Neural progenitor cell (in vitro differentiated cells): ENCODE results near the gene ADCY9. TPM values are rescaled to one million over a fixed set of nuclear protein-coding genes. Genes with fewer than 3 reads are reported as not detected.

ENCODE experiments used
- DNase-seq: peaks from one replicate; pipeline ENCODE4 v3.0.0-alpha.2; 2016; ENCODE audit warnings: low spot score
- H2AFZ ChIP-seq: fragments of 200-600 bp; sonication (generic); replicated peaks from 2 replicates; pipeline ENCODE4 v1.6.1; 2016; ENCODE audit warnings: antibody characterized with exemption
- H3F3A ChIP-seq: fragments of 200-600 bp; sonication (generic); 2 replicates; pipeline ENCODE4 v1.6.1; 2016; ENCODE audit warnings: antibody characterized with exemption, low read depth
- H3K27ac ChIP-seq: fragments of 200-600 bp; sonication (generic); 2 replicates; pipeline ENCODE4 v1.5.1; 2016; ENCODE audit warnings: mild to moderate bottlenecking
- H3K27me3 ChIP-seq: fragments of 200-600 bp; sonication (generic); 2 replicates; pipeline ENCODE4 v1.6.1; 2016; ENCODE audit warnings: mild to moderate bottlenecking, moderate library complexity
- H3K36me3 ChIP-seq: fragments of 200-600 bp; sonication (generic); 2 replicates; pipeline ENCODE4 v1.5.1; 2016
- H3K4me1 ChIP-seq: fragments of 200-600 bp; sonication (generic); 2 replicates; pipeline ENCODE4 v1.6.1; 2016; ENCODE audit warnings: mixed run types
- H3K4me2 ChIP-seq: fragments of 200-600 bp; sonication (generic); 2 replicates; pipeline ENCODE4 v1.6.1; 2016
- H3K4me3 ChIP-seq: fragments of 200-600 bp; sonication (generic); 2 replicates; pipeline ENCODE4 v1.5.1; 2016
- H3K79me2 ChIP-seq: fragments of 200-600 bp; sonication (generic); 2 replicates; pipeline ENCODE4 v1.6.1; 2016; ENCODE audit warnings: low read depth
- H3K9ac ChIP-seq: fragments of 200-600 bp; sonication (generic); 2 replicates; pipeline ENCODE4 v1.6.1; 2016
- H3K9me3 ChIP-seq: fragments of 200-600 bp; sonication (generic); 2 replicates; pipeline ENCODE4 v1.5.1; 2016; ENCODE audit warnings: low read depth
- H4K20me1 ChIP-seq: fragments of 200-600 bp; sonication (generic); 2 replicates; pipeline ENCODE4 v1.6.1; 2016; ENCODE audit warnings: low read depth
- H3K27ac Mint-ChIP-seq: 3 replicates; pipeline ENCODE4 v1.8.0; 2021; ENCODE audit warnings: mixed read lengths
- H3K27me3 Mint-ChIP-seq: 2 replicates; pipeline ENCODE4 v1.8.0; 2022; ENCODE audit warnings: low read depth, mild to moderate bottlenecking, inconsistent platforms, moderate library complexity, mixed read lengths; ENCODE audit not compliant: insufficient read depth
- H3K36me3 Mint-ChIP-seq: 3 replicates; pipeline ENCODE4 v1.8.0; 2021; ENCODE audit warnings: mixed read lengths
- H3K4me1 Mint-ChIP-seq: 3 replicates; pipeline ENCODE4 v1.8.0; 2021; ENCODE audit warnings: mixed read lengths
- H3K4me3 Mint-ChIP-seq: 3 replicates; pipeline ENCODE4 v1.8.0; 2021; ENCODE audit warnings: mild to moderate bottlenecking, moderate library complexity, mixed read lengths
- H3K9me3 Mint-ChIP-seq: 3 replicates; pipeline ENCODE4 v1.8.0; 2020; ENCODE audit warnings: mixed read lengths
- EZH2 ChIP-seq: fragments of 200-600 bp; sonication (generic); IDR thresholded peaks from 2 replicates; pipeline ENCODE4 v1.6.1; 2017; ENCODE audit warnings: antibody characterized with exemption, mild to moderate bottlenecking, moderate library complexity
- EZH2phosphoT487 ChIP-seq: fragments of 200-600 bp; sonication (generic); IDR thresholded peaks from 2 replicates; pipeline ENCODE4 v1.6.1; 2017; ENCODE audit warnings: antibody characterized with exemption
- total RNA-seq: library from RNA; depleted of rRNA; stranded (reverse); fragments of >200 nt; gene quantifications from 2 replicates; pipeline ENCODE4 v1.2.3, GENCODE V29; 2015; ENCODE audit warnings: low replicate concordance
- TF ChIP-seq, protein P1 (sequence below): fragments of 200-600 bp; sonication (generic); IDR thresholded peaks from 2 replicates; pipeline ENCODE4 v1.5.1; 2017; ENCODE audit warnings: antibody characterized with exemption, mild to moderate bottlenecking

ADCY9 gene
- total RNA-seq, 1 donor from 2014 or later = 1.2 TPM

DNA sequence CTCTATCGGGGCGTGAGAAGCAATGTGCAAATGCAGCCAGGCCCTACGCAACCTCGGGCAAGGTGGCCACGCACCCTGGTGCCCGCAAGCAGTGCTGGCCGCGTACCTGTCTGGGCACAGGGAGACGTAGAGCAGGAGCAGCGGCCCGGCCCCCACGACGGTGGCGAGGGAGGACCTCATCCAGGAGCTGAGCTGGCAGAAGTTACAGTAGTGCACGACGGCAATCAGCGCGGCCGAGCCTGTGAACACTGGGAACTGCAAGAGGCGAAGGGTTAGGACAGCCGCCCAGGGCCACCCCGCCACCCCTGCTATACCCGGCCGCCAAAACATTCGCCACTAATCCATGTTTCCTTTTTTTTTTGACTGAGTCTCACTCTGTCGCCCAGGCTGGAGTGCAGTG, 138.9 kb downstream of the ADCY9 start:
- TF ChIP-seq, protein P1, sequence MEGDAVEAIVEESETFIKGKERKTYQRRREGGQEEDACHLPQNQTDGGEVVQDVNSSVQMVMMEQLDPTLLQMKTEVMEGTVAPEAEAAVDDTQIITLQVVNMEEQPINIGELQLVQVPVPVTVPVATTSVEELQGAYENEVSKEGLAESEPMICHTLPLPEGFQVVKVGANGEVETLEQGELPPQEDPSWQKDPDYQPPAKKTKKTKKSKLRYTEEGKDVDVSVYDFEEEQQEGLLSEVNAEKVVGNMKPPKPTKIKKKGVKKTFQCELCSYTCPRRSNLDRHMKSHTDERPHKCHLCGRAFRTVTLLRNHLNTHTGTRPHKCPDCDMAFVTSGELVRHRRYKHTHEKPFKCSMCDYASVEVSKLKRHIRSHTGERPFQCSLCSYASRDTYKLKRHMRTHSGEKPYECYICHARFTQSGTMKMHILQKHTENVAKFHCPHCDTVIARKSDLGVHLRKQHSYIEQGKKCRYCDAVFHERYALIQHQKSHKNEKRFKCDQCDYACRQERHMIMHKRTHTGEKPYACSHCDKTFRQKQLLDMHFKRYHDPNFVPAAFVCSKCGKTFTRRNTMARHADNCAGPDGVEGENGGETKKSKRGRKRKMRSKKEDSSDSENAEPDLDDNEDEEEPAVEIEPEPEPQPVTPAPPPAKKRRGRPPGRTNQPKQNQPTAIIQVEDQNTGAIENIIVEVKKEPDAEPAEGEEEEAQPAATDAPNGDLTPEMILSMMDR = no peak
- TF ChIP-seq EZH2phosphoT487 (no peak), EZH2 (no peak)

DNA sequence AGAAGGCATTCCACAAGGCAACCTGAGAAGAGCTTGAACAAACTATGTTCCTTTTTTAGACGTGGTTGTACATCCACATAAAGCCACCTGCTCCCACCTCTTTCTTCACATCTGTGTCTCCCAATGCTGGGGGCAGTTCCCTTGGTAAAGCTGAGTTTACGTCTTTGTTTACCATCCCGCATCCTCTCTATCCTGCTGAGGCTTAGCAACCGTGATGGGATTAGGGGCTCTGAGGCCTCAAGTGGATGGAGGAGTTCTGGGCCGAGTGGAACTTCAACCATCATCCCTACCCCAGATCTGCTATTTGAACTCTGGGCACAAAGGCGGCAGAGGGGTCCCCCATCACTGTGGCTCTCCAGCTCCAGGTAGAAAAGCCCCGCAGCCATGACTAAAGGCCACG, 141.5 kb downstream of the ADCY9 start:
- peaks cover 9% of the 10 kb centered on the region for H3K4me1 ChIP-seq
- peaks cover 6% of the 10 kb centered on the region for H3F3A ChIP-seq
- H3K4me3 Mint-ChIP-seq = no peak overlapping the region
- H3K27ac ChIP-seq = no peak overlapping the region
- no peaks in the 10 kb centered on the region for H3K9me3 Mint-ChIP-seq
- no peaks in the 10 kb centered on the region for H3K36me3 ChIP-seq
- H3K4me3 ChIP-seq = no peak overlapping the region
- H3K9ac ChIP-seq = no peak overlapping the region
- H3K36me3 Mint-ChIP-seq = peaks cover 2% of the 10 kb centered on the region
- peaks cover 8% of the 10 kb centered on the region for H3K4me1 Mint-ChIP-seq
- H3K27me3 ChIP-seq = no peaks in the 10 kb centered on the region
- peak; percentile 52 for DNase-seq
- no peaks in the 10 kb centered on the region for H3K79me2 ChIP-seq
- H2AFZ ChIP-seq = no peak overlapping the region
- peak overlapping the region; percentile 55 for H3K4me2 ChIP-seq
- TF ChIP-seq EZH2 (no peak), EZH2phosphoT487 (no peak)
- TF ChIP-seq, protein P1 = no peak
- H4K20me1 ChIP-seq = no peaks in the 10 kb centered on the region
- H3K27ac Mint-ChIP-seq = no peak overlapping the region
- no peaks in the 10 kb centered on the region for H3K9me3 ChIP-seq
- H3K27me3 Mint-ChIP-seq = no peaks in the 10 kb centered on the region

More for the DNA sequence above, 138.9 kb downstream of the ADCY9 start:
- H3K9ac ChIP-seq = no peak overlapping the region
- H2AFZ ChIP-seq = no peak overlapping the region
- H3K27ac ChIP-seq = no peak overlapping the region
- H3K9me3 Mint-ChIP-seq = no peaks in the 10 kb centered on the region
- peaks cover 3% of the 10 kb centered on the region for H3K27me3 Mint-ChIP-seq
- H3K27ac Mint-ChIP-seq = no peak overlapping the region
- H3K4me3 ChIP-seq = no peak overlapping the region
- H4K20me1 ChIP-seq = no peaks in the 10 kb centered on the region
- H3K36me3 ChIP-seq = no peaks in the 10 kb centered on the region
- H3K9me3 ChIP-seq = no peaks in the 10 kb centered on the region
- peaks cover 8% of the 10 kb centered on the region for H3K4me1 Mint-ChIP-seq
- H3K36me3 Mint-ChIP-seq = peaks cover 2% of the 10 kb centered on the region
- no peaks in the 10 kb centered on the region for H3K79me2 ChIP-seq
- H3F3A ChIP-seq = peaks cover 6% of the 10 kb centered on the region
- H3K4me3 Mint-ChIP-seq = no peak overlapping the region
- H3K4me1 ChIP-seq = peaks cover 9% of the 10 kb centered on the region
- H3K27me3 ChIP-seq = no peaks in the 10 kb centered on the region
- H3K4me2 ChIP-seq = no peak overlapping the region
- DNase-seq = no peak

DNA sequence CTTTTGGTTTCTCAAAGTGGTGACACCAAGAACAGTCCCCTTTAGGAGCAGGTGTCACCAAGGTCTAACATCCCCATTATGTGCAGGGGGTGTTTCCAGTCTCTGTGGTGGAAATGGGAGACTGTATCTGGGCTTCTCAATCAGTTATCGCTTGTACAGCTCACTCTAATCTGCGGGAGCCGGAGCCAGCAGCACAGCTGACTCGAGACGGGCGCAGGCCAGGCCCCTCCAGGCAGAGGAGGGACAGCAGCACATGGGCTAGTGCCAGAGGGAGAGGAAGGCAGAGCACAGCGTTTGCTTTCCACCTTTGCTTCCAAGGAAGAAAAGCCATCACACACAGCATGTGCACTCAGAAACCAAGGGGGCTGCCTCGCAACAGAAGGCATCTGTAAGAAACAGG, 144.5 kb downstream of the ADCY9 start:
- Histone ChIP-seq H3K4me3 (no peak overlapping the region), H3K36me3 (no peaks in the 10 kb centered on the region), H2AFZ (no peak overlapping the region), H3K27me3 (no peaks in the 10 kb centered on the region), H3F3A (peaks cover 6% of the 10 kb centered on the region), H4K20me1 (no peaks in the 10 kb centered on the region), H3K4me1 (peaks cover 9% of the 10 kb centered on the region), H3K79me2 (no peaks in the 10 kb centered on the region), H3K4me2 (no peak overlapping the region), H3K27ac (no peak overlapping the region), H3K9me3 (no peaks in the 10 kb centered on the region), H3K9ac (no peak overlapping the region)
- H3K4me1 Mint-ChIP-seq = peaks cover 8% of the 10 kb centered on the region
- no peak overlapping the region for H3K27ac Mint-ChIP-seq
- no peaks in the 10 kb centered on the region for H3K9me3 Mint-ChIP-seq
- H3K4me3 Mint-ChIP-seq = no peak overlapping the region
- DNase-seq = no peak
- peaks cover 5% of the 10 kb centered on the region for H3K36me3 Mint-ChIP-seq
- no peak for TF ChIP-seq EZH2phosphoT487
- TF ChIP-seq, protein P1 = no peak
- no peak for TF ChIP-seq EZH2
- H3K27me3 Mint-ChIP-seq = no peaks in the 10 kb centered on the region
